LNCaP clone FGC (cell line): ENCODE measurements around the gene TINCR.
"Not testable (repeated sequence)": the region's sequence is repeated elsewhere in the genome, so short reads cannot be mapped to it uniquely, and the experiment has no call there.

ENCODE experiments used
- DNase-seq: peaks from one replicate; pipeline ENCODE4 v3.0.0-alpha.2; 2011; ENCODE audit warnings: low read depth
- H3K4me3 ChIP-seq: 2 replicates; pipeline ENCODE4 v1.5.1; 2011; ENCODE audit warnings: mild to moderate bottlenecking, low read depth, low read length, control low read depth
- TF ChIP-seq, protein P1 (sequence below): IDR thresholded peaks from 2 replicates; pipeline ENCODE4 v1.5.1; 2012; ENCODE audit warnings: mild to moderate bottlenecking; ENCODE audit not compliant: control insufficient read depth, insufficient read depth; ENCODE audit errors: extremely low read depth

Gene TINCR

DNA sequence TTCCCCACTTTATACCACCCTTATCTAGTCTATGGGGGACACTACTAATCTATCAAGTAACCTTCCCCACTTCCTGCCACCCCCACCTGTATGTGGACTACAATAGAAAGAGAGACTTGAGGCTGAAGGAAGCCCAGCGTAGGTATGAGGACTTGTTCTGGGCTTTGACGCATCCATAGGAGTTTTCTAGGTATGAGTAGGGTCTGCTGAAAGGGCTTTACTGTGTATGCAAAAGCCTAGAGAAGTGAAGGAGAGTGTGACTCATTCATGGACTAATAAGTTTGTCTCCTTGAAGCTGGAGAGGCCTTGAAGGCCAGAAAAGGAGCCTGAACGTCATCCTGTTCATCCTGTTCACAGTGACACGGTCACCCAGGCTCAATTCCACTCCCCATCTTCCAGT lies 21.8 kb downstream of the TINCR start:
- no peak overlapping the region for H3K4me3 ChIP-seq
- no peak for DNase-seq
- TF ChIP-seq, protein P1, sequence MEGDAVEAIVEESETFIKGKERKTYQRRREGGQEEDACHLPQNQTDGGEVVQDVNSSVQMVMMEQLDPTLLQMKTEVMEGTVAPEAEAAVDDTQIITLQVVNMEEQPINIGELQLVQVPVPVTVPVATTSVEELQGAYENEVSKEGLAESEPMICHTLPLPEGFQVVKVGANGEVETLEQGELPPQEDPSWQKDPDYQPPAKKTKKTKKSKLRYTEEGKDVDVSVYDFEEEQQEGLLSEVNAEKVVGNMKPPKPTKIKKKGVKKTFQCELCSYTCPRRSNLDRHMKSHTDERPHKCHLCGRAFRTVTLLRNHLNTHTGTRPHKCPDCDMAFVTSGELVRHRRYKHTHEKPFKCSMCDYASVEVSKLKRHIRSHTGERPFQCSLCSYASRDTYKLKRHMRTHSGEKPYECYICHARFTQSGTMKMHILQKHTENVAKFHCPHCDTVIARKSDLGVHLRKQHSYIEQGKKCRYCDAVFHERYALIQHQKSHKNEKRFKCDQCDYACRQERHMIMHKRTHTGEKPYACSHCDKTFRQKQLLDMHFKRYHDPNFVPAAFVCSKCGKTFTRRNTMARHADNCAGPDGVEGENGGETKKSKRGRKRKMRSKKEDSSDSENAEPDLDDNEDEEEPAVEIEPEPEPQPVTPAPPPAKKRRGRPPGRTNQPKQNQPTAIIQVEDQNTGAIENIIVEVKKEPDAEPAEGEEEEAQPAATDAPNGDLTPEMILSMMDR, result no peak

DNA sequence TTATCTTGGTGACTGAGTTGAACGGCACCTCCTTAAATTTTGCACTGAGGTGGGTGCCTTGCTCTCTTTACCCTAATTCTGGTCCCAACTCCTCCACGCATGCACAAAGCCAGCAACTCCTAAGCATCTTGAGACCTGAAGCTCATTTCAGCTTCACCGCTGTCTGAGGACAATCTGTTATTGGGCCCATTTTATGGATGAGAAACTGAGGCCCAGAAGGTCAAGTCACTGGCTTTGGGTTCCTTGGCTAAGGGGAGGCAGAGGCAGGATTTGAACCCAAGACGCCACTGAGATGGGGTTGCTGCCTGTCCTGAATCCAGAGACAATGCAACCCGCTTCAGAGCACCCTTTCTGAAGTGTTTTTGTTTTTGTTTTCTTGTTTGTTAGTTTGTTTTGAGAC lies 22.7 kb downstream of the TINCR start:
- TF ChIP-seq, protein P1, result no peak
- DNase-seq, result no peak

DNA sequence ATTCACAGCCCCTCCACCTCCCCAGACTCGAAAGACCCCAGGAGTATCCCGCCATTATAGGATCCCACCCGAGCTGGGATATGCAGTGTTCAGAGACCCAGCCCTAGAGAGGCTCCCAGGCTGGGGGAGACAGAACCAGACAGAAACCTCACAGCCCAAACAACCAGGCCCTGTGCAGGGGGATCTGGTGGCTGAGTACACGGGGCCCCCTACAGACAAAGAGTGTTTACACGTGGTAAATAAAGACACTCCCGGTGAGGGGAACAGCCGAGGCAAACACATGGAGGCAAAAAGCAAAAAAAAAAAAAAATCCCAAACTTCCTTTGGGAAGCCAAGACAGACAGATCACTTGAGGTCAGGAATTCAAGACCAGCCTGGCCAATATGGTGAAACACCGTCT lies 25.1 kb downstream of the TINCR start:
- no peak overlapping the region for H3K4me3 ChIP-seq
- no peak for DNase-seq
- TF ChIP-seq, protein P1, result no peak

More for the DNA sequence above, 22.7 kb downstream of the TINCR start:
- H3K4me3 ChIP-seq, result no peak overlapping the region

DNA sequence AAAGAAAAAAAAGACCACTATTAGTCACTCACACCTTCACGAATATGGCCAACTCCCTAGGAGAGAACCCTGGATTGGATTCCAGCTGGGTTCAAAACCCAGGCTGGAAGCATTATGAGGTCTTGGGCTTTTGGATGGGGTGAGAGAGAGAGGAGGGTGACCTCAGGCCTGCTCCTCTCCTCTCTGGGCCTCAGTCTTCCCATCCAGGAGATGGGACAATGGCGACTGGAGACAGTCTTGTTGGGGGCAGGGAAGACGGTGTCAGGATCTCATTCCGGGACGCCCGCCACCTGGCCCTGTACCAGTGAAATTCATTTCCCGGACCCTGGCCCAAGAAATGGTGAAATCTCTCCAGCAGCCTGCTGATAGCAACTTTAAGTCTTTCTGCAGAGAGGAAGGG lies 26.3 kb downstream of the TINCR start:
- no peak for DNase-seq
- H3K4me3 ChIP-seq, result no peak overlapping the region
- TF ChIP-seq, protein P1, result no peak

DNA sequence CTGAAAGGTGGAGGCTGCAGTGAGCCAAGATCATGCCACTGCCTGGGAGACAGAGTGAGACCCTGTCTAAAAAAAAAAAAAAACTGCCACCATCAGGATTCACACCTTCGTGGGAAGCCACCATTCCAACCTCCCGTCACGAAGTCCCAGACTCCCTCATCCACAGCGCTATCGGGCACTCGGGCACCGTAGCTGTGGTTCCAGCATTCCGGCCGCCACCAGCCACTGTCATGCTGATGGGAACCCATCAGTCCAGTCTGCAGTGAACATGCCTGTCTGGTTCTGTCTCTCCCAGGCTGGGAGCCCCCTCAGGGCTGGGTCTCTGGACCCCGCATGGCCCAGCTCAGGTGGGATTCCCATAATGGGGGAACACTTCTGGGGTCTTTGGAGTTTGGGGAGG lies 27.5 kb downstream of the TINCR start:
- H3K4me3 ChIP-seq, result no peak overlapping the region
- no peak for DNase-seq
- TF ChIP-seq, protein P1, result no peak

DNA sequence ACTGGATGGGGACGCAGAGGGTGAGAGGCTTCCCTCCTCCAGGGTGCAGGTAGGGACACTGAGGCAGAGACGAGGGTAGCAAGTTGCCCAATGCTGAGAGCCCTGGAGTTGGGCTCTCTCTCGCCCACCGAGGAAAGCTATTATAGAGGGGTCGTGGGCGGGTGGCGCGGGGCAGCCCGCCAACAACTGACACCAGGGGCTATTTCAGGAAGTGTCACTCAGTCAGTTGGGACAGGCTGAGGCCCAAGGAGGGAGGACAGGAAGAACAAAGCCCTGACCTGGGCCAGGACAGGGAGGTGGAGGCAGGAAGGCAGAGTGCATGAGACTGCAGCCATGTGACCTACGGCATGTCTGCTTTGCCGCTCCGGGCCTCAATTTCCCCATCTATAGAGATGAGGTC lies 29.9 kb downstream of the TINCR start:
- no peak overlapping the region for H3K4me3 ChIP-seq
- TF ChIP-seq, protein P1, result no peak
- no peak for DNase-seq

DNA sequence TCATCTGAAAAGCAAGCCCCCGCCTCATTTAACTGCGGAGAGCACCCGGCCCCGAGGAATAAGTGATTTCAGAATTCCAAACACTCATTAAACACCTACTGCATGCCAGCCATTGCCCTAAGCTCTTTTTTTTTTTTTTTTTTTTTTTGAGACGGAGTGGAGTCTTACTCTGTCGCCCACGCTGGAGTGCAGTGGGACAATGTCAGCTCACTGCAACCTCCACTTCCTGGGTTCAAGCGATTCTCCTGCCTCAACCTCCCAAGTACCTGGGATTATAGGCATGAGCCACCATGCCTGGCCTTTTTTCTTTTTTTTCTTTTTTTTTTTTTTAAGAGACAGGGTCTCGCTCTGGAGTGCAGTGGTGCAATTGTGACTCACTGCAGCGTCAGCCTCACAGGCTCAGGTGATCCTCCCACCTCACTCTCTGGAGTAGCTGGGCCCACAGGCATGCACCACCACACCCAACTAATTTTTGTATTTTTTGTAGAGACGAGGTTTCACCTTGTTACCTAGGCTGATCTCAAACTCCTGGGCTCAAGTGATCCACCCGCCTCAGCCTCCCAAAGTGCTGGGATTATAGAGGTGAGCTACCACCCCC lies 30.7 kb downstream of the TINCR start:
- H3K4me3 ChIP-seq, DNase-seq: not testable (repeated sequence)
